GM23338 (cell line): Measurements from ENCODE around the gene TCL1A. TPM values are rescaled to one million over a fixed set of nuclear protein-coding genes. Genes with fewer than 3 reads are reported as not detected.

Experiments used
- ATAC-seq: fragments of 200-7000 bp; cut with Tn5 transposase; 3 replicates; pipeline ENCODE4 v1.9.1; 2020
- DNase-seq: peaks from one replicate; pipeline ENCODE4 v3.0.0-alpha.2; 2015; ENCODE audit warnings: low spot score
- H2AFZ ChIP-seq: fragments of 200-600 bp; sonication (generic); 2 replicates; pipeline ENCODE4 v1.8.0; 2016; ENCODE audit warnings: antibody characterized with exemption, mild to moderate bottlenecking, moderate library complexity
- H3F3A ChIP-seq: fragments of 200-600 bp; sonication (generic); replicated peaks from 2 replicates; pipeline ENCODE4 v1.8.0; 2017; ENCODE audit warnings: antibody characterized with exemption, mixed run types, low read depth
- H3K27ac ChIP-seq: fragments of 200-600 bp; sonication (generic); 2 replicates; pipeline ENCODE4 v1.6.1; 2016; ENCODE audit warnings: low read depth
- H3K27me3 ChIP-seq: fragments of 200-600 bp; sonication (generic); 2 replicates; pipeline ENCODE4 v1.8.0; 2016; ENCODE audit warnings: mild to moderate bottlenecking, mixed run types, moderate library complexity; ENCODE audit not compliant: insufficient read depth
- H3K36me3 ChIP-seq: fragments of 200-600 bp; sonication (generic); 2 replicates; pipeline ENCODE4 v1.8.0; 2016; ENCODE audit warnings: mild to moderate bottlenecking; ENCODE audit not compliant: insufficient read depth
- H3K4me1 ChIP-seq: fragments of 200-600 bp; sonication (generic); 2 replicates; pipeline ENCODE4 v1.8.0; 2016; ENCODE audit warnings: mild to moderate bottlenecking, moderate library complexity; ENCODE audit not compliant: insufficient read depth
- H3K4me2 ChIP-seq: fragments of 200-600 bp; sonication (generic); 2 replicates; pipeline ENCODE4 v1.7.1; 2017; ENCODE audit warnings: mixed run types
- H3K4me3 ChIP-seq: fragments of 200-600 bp; sonication (generic); 2 replicates; pipeline ENCODE4 v1.6.1; 2016; ENCODE audit warnings: mixed run types
- H3K79me2 ChIP-seq: fragments of 200-600 bp; sonication (generic); replicated peaks from 2 replicates; pipeline ENCODE4 v1.8.0; 2017; ENCODE audit warnings: mild to moderate bottlenecking; ENCODE audit not compliant: insufficient read depth
- H3K9me2 ChIP-seq: fragments of 200-600 bp; sonication (generic); 2 replicates; pipeline ENCODE4 v1.8.0; 2017; ENCODE audit not compliant: insufficient read depth
- H4K20me1 ChIP-seq: fragments of 200-600 bp; sonication (generic); replicated peaks from 2 replicates; pipeline ENCODE4 v1.8.0; 2017; ENCODE audit warnings: mild to moderate bottlenecking; ENCODE audit not compliant: insufficient read depth
- H3K27ac Mint-ChIP-seq: 2 replicates; pipeline ENCODE4 v1.8.0; 2020; ENCODE audit warnings: inconsistent platforms, mild to moderate bottlenecking, moderate library complexity, mixed read lengths
- H3K27me3 Mint-ChIP-seq: 3 replicates; pipeline ENCODE4 v1.8.0; 2022; ENCODE audit warnings: low read depth, mild to moderate bottlenecking, moderate library complexity, mixed read lengths, inconsistent platforms; ENCODE audit not compliant: insufficient read depth, poor library complexity
- H3K36me3 Mint-ChIP-seq: 3 replicates; pipeline ENCODE4 v1.8.0; 2021; ENCODE audit warnings: low read depth, mild to moderate bottlenecking, inconsistent platforms, moderate library complexity, mixed read lengths
- H3K4me1 Mint-ChIP-seq: 3 replicates; pipeline ENCODE4 v1.8.0; 2020; ENCODE audit warnings: mild to moderate bottlenecking, inconsistent platforms, mixed read lengths
- H3K4me3 Mint-ChIP-seq: 3 replicates; pipeline ENCODE4 v1.8.0; 2021; ENCODE audit warnings: moderate library complexity, mild to moderate bottlenecking, inconsistent platforms, mixed read lengths
- H3K9me3 Mint-ChIP-seq: 3 replicates; pipeline ENCODE4 v1.8.0; 2020; ENCODE audit warnings: moderate library complexity, mild to moderate bottlenecking, inconsistent platforms, mixed read lengths
- CREB1 ChIP-seq: fragments of 250-450 bp; sonication (Bioruptor Pico); IDR thresholded peaks from 2 replicates; pipeline ENCODE4 v1.5.0; 2020; ENCODE audit warnings: low read depth, mild to moderate bottlenecking, moderate library complexity
- ETS1 ChIP-seq: IDR thresholded peaks from 2 replicates; pipeline ENCODE4 v1.6.1; 2016; ENCODE audit warnings: antibody characterized with exemption
- EZH2 ChIP-seq: fragments of 200-600 bp; sonication (generic); IDR thresholded peaks from one replicate; pipeline ENCODE4 v1.8.0; 2017; ENCODE audit warnings: antibody characterized with exemption, mild to moderate bottlenecking, low read depth; ENCODE audit not compliant: unreplicated experiment
- EZH2phosphoT487 ChIP-seq: fragments of 200-600 bp; sonication (generic); IDR thresholded peaks from one replicate; pipeline ENCODE4 v1.8.1; 2018; ENCODE audit warnings: antibody characterized with exemption; ENCODE audit not compliant: unreplicated experiment
- JUNB ChIP-seq: IDR thresholded peaks from one replicate; pipeline ENCODE4 v1.6.1; 2016; ENCODE audit warnings: antibody characterized with exemption; ENCODE audit not compliant: unreplicated experiment
- NANOG ChIP-seq: IDR thresholded peaks from 2 replicates; pipeline ENCODE4 v1.6.1; 2016; ENCODE audit warnings: antibody characterized with exemption, borderline replicate concordance
- POLR2AphosphoS5 ChIP-seq: IDR thresholded peaks from 2 replicates; pipeline ENCODE4 v1.6.1; 2016; ENCODE audit warnings: antibody characterized with exemption, low read depth
- STAT1 ChIP-seq: IDR thresholded peaks from one replicate; pipeline ENCODE4 v1.6.1; 2016; ENCODE audit warnings: antibody characterized with exemption; ENCODE audit not compliant: unreplicated experiment
- ZNF114 ChIP-seq: fragments of 250-450 bp; sonication (Bioruptor Pico); IDR thresholded peaks from 2 replicates; pipeline ENCODE4 v1.5.0; 2020; ENCODE audit warnings: mild to moderate bottlenecking, moderate library complexity
- ZNF331 ChIP-seq: fragments of 250-450 bp; sonication (Bioruptor Pico); IDR thresholded peaks from 2 replicates; pipeline ENCODE4 v1.5.0; 2020; ENCODE audit warnings: low read depth, mild to moderate bottlenecking, moderate library complexity
- polyA plus RNA-seq: library from polyadenylated mRNA; unstranded; fragments of >200 nt; fragmentation: Nextera tagmentation; extraction: Ambion mirVana; gene quantifications from 2 replicates; pipeline ENCODE4 v1.2.1, GENCODE V29; 2016
- total RNA-seq: library from RNA; depleted of rRNA; stranded (reverse); fragments of >200 nt; shearing (Covaris generic); gene quantifications from 2 replicates; pipeline ENCODE4 v1.2.3, GENCODE V29; 2014
- TF ChIP-seq, protein P1 (sequence below), 2 experiments: fragments of 200-600 bp in 1 of 2; sonication (generic) in 1 of 2; conservative IDR thresholded peaks; 2 replicates each; pipeline versions ENCODE4 v1.5.1 to v1.6.1; 2016 to 2017; ENCODE audit warnings: antibody characterized with exemption in 2 of 2, low read depth in 2 of 2, mild to moderate bottlenecking in 2 of 2, moderate library complexity in 1 of 2
- TF ChIP-seq, protein P2 (sequence below): fragments of 250-450 bp; sonication (Bioruptor Pico); IDR thresholded peaks from 2 replicates; pipeline ENCODE4 v1.5.0; 2020; ENCODE audit warnings: mild to moderate bottlenecking, moderate library complexity
- TF ChIP-seq, protein P3 (sequence below): IDR thresholded peaks from one replicate; pipeline ENCODE4 v1.6.1; 2018; ENCODE audit warnings: antibody characterized with exemption; ENCODE audit not compliant: unreplicated experiment

Gene TCL1A
- total and polyA plus RNA-seq, 2 experiments from 2014 or later, result 3.6 to 5.3 TPM

GRCh38 chr14:95741038-95741490 lies 27.1 kb upstream of the TCL1A start:
- Histone ChIP-seq H3K27me3 (no peaks in the 10 kb centered on the region), H3F3A (no peaks in the 10 kb centered on the region), H4K20me1 (no peaks in the 10 kb centered on the region), H3K27ac (no peak overlapping the region), H3K9me2 (peaks cover 3% of the 10 kb centered on the region; the same call in 1 of the 2 replicates), H2AFZ (no peak overlapping the region), H3K79me2 (no peaks in the 10 kb centered on the region), H3K4me1 (no peaks in the 10 kb centered on the region), H3K36me3 (no peaks in the 10 kb centered on the region), H3K4me3 (no peak overlapping the region), H3K4me2 (no peak overlapping the region)
- Mint-ChIP-seq H3K27ac (no peak overlapping the region), H3K36me3 (no peaks in the 10 kb centered on the region), H3K27me3 (peaks cover 2% of the 10 kb centered on the region), H3K9me3 (no peaks in the 10 kb centered on the region; the same call in 2 of the 3 replicates), H3K4me1 (no peaks in the 10 kb centered on the region), H3K4me3 (no peak overlapping the region)
- DNase-seq (no peak), ATAC-seq (no peak)
- TF ChIP-seq, protein P1, sequence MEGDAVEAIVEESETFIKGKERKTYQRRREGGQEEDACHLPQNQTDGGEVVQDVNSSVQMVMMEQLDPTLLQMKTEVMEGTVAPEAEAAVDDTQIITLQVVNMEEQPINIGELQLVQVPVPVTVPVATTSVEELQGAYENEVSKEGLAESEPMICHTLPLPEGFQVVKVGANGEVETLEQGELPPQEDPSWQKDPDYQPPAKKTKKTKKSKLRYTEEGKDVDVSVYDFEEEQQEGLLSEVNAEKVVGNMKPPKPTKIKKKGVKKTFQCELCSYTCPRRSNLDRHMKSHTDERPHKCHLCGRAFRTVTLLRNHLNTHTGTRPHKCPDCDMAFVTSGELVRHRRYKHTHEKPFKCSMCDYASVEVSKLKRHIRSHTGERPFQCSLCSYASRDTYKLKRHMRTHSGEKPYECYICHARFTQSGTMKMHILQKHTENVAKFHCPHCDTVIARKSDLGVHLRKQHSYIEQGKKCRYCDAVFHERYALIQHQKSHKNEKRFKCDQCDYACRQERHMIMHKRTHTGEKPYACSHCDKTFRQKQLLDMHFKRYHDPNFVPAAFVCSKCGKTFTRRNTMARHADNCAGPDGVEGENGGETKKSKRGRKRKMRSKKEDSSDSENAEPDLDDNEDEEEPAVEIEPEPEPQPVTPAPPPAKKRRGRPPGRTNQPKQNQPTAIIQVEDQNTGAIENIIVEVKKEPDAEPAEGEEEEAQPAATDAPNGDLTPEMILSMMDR (conservative IDR thresholded peaks at IDR 0.05; ENCODE audit: low read depth in 2 of 2), result no peak
- TF ChIP-seq, protein P2, sequence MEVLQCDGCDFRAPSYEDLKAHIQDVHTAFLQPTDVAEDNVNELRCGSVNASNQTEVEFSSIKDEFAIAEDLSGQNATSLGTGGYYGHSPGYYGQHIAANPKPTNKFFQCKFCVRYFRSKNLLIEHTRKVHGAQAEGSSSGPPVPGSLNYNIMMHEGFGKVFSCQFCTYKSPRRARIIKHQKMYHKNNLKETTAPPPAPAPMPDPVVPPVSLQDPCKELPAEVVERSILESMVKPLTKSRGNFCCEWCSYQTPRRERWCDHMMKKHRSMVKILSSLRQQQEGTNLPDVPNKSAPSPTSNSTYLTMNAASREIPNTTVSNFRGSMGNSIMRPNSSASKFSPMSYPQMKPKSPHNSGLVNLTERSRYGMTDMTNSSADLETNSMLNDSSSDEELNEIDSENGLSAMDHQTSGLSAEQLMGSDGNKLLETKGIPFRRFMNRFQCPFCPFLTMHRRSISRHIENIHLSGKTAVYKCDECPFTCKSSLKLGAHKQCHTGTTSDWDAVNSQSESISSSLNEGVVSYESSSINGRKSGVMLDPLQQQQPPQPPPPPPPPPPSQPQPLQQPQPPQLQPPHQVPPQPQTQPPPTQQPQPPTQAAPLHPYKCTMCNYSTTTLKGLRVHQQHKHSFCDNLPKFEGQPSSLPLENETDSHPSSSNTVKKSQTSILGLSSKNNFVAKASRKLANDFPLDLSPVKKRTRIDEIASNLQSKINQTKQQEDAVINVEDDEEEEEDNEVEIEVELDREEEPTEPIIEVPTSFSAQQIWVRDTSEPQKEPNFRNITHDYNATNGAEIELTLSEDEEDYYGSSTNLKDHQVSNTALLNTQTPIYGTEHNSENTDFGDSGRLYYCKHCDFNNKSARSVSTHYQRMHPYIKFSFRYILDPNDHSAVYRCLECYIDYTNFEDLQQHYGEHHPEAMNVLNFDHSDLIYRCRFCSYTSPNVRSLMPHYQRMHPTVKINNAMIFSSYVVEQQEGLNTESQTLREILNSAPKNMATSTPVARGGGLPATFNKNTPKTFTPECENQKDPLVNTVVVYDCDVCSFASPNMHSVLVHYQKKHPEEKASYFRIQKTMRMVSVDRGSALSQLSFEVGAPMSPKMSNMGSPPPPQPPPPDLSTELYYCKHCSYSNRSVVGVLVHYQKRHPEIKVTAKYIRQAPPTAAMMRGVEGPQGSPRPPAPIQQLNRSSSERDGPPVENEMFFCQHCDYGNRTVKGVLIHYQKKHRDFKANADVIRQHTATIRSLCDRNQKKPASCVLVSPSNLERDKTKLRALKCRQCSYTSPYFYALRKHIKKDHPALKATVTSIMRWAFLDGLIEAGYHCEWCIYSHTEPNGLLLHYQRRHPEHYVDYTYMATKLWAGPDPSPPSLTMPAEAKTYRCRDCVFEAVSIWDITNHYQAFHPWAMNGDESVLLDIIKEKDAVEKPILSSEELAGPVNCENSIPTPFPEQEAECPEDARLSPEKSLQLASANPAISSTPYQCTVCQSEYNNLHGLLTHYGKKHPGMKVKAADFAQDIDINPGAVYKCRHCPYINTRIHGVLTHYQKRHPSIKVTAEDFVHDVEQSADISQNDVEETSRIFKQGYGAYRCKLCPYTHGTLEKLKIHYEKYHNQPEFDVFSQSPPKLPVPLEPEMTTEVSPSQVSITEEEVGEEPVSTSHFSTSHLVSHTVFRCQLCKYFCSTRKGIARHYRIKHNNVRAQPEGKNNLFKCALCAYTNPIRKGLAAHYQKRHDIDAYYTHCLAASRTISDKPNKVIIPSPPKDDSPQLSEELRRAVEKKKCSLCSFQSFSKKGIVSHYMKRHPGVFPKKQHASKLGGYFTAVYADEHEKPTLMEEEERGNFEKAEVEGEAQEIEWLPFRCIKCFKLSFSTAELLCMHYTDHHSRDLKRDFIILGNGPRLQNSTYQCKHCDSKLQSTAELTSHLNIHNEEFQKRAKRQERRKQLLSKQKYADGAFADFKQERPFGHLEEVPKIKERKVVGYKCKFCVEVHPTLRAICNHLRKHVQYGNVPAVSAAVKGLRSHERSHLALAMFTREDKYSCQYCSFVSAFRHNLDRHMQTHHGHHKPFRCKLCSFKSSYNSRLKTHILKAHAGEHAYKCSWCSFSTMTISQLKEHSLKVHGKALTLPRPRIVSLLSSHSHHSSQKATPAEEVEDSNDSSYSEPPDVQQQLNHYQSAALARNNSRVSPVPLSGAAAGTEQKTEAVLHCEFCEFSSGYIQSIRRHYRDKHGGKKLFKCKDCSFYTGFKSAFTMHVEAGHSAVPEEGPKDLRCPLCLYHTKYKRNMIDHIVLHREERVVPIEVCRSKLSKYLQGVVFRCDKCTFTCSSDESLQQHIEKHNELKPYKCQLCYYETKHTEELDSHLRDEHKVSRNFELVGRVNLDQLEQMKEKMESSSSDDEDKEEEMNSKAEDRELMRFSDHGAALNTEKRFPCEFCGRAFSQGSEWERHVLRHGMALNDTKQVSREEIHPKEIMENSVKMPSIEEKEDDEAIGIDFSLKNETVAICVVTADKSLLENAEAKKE (CRISPR knock-in tag), result no peak
- no peak for TF ChIP-seq CREB1
- TF ChIP-seq, protein P3, sequence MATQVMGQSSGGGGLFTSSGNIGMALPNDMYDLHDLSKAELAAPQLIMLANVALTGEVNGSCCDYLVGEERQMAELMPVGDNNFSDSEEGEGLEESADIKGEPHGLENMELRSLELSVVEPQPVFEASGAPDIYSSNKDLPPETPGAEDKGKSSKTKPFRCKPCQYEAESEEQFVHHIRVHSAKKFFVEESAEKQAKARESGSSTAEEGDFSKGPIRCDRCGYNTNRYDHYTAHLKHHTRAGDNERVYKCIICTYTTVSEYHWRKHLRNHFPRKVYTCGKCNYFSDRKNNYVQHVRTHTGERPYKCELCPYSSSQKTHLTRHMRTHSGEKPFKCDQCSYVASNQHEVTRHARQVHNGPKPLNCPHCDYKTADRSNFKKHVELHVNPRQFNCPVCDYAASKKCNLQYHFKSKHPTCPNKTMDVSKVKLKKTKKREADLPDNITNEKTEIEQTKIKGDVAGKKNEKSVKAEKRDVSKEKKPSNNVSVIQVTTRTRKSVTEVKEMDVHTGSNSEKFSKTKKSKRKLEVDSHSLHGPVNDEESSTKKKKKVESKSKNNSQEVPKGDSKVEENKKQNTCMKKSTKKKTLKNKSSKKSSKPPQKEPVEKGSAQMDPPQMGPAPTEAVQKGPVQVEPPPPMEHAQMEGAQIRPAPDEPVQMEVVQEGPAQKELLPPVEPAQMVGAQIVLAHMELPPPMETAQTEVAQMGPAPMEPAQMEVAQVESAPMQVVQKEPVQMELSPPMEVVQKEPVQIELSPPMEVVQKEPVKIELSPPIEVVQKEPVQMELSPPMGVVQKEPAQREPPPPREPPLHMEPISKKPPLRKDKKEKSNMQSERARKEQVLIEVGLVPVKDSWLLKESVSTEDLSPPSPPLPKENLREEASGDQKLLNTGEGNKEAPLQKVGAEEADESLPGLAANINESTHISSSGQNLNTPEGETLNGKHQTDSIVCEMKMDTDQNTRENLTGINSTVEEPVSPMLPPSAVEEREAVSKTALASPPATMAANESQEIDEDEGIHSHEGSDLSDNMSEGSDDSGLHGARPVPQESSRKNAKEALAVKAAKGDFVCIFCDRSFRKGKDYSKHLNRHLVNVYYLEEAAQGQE, result no peak
- TF ChIP-seq EZH2phosphoT487, result no peak
- TF ChIP-seq POLR2AphosphoS5, result no peak
- TF ChIP-seq ZNF331, result no peak
- TF ChIP-seq EZH2, result no peak
- no peak for TF ChIP-seq ETS1
- no peak for TF ChIP-seq STAT1
- TF ChIP-seq JUNB, result no peak
- TF ChIP-seq NANOG, result no peak
- no peak for TF ChIP-seq ZNF114 (CRISPR knock-in tag)
